Mesenchymal stem cell (in vitro differentiated cells and primary cell): Measurements from ENCODE around the gene GLTPD2.

Source experiments
- DNase-seq: peaks from one replicate; pipeline ENCODE4 v3.0.0-alpha.2; 2013
- H2AFZ ChIP-seq: one replicate; pipeline ENCODE4 v1.6.1; 2013; ENCODE audit warnings: low read depth, mild to moderate bottlenecking, control low read depth, inconsistent platforms, low read length, moderate library complexity
- H2AK5ac ChIP-seq: 2 replicates; pipeline ENCODE4 v1.6.1; 2013; ENCODE audit warnings: low read length, moderate library complexity, mild to moderate bottlenecking, inconsistent platforms; ENCODE audit not compliant: severe bottlenecking
- H2BK120ac ChIP-seq: one replicate; pipeline ENCODE4 v1.6.1; 2013; ENCODE audit warnings: low read depth, mild to moderate bottlenecking, inconsistent platforms, low read length, moderate library complexity
- H2BK12ac ChIP-seq, 2 experiments: one replicate each; pipeline ENCODE4 v1.6.1; 2013; ENCODE audit warnings: inconsistent platforms in 2 of 2, low read length in 2 of 2, mild to moderate bottlenecking in 2 of 2, moderate library complexity in 2 of 2, control low read depth in 1 of 2
- H2BK15ac ChIP-seq: one replicate; pipeline ENCODE4 v1.6.1; 2013; ENCODE audit warnings: mild to moderate bottlenecking, low read depth, inconsistent platforms; ENCODE audit not compliant: poor library complexity, severe bottlenecking
- H2BK5ac ChIP-seq: 2 replicates; pipeline ENCODE4 v1.6.1; 2013; ENCODE audit warnings: low read depth, mild to moderate bottlenecking, low read length, control low read depth, inconsistent platforms; ENCODE audit not compliant: poor library complexity, severe bottlenecking
- H3K14ac ChIP-seq, 2 experiments: one replicate each; pipeline ENCODE4 v1.6.1; 2013; ENCODE audit warnings: inconsistent platforms in 2 of 2, low read length in 2 of 2, control low read depth in 1 of 2, mild to moderate bottlenecking in 1 of 2, moderate library complexity in 1 of 2
- H3K18ac ChIP-seq, 2 experiments: one replicate each; pipeline ENCODE4 v1.6.1; 2013; ENCODE audit warnings: inconsistent platforms in 2 of 2, low read length in 2 of 2, control low read depth in 1 of 2, low read depth in 1 of 2, mild to moderate bottlenecking in 1 of 2
- H3K23ac ChIP-seq, 2 experiments: one replicate each; pipeline ENCODE4 v1.6.1; 2013; ENCODE audit warnings: inconsistent platforms in 2 of 2, low read length in 2 of 2, mild to moderate bottlenecking in 2 of 2, moderate library complexity in 2 of 2, control low read depth in 1 of 2
- H3K27ac ChIP-seq: 2 replicates; pipeline ENCODE4 v1.5.1; 2013; ENCODE audit warnings: mild to moderate bottlenecking, moderate library complexity, low read length, control low read depth, inconsistent platforms; ENCODE audit not compliant: poor library complexity, severe bottlenecking
- H3K27me3 ChIP-seq, 2 experiments: 2 replicates each; pipeline versions ENCODE4 v1.6.1 to v1.7.0; 2013; ENCODE audit warnings: low read length in 2 of 2, mild to moderate bottlenecking in 2 of 2, moderate library complexity in 2 of 2, control low read depth in 1 of 2, inconsistent platforms in 1 of 2; ENCODE audit not compliant: control insufficient read depth in 1 of 2, insufficient read depth in 1 of 2
- H3K36me3 ChIP-seq, 2 experiments: 2 replicates each; pipeline versions ENCODE4 v1.6.1 to v1.7.0; 2013; ENCODE audit warnings: low read length in 2 of 2, control low read depth in 1 of 2, inconsistent platforms in 1 of 2, low read depth in 1 of 2, mild to moderate bottlenecking in 1 of 2; ENCODE audit not compliant: insufficient read depth in 2 of 2, control insufficient read depth in 1 of 2
- H3K4ac ChIP-seq, 2 experiments: one replicate each; pipeline ENCODE4 v1.6.1; 2013; ENCODE audit warnings: inconsistent platforms in 2 of 2, low read length in 2 of 2, mild to moderate bottlenecking in 2 of 2, moderate library complexity in 2 of 2, control low read depth in 1 of 2, low read depth in 1 of 2
- H3K4me1 ChIP-seq: 2 replicates; pipeline ENCODE4 v1.6.1; 2013; ENCODE audit warnings: low read depth, low read length, control low read depth; ENCODE audit not compliant: control insufficient read depth, insufficient read depth
- H3K4me2 ChIP-seq: 2 replicates; pipeline ENCODE4 v1.6.1; 2013; ENCODE audit warnings: low read length, mild to moderate bottlenecking, inconsistent platforms; ENCODE audit not compliant: poor library complexity, severe bottlenecking
- H3K4me3 ChIP-seq, 2 experiments: 2 replicates each; pipeline versions ENCODE4 v1.5.1 to v1.7.0; 2013; ENCODE audit warnings: low read length in 2 of 2, mild to moderate bottlenecking in 2 of 2, control low read depth in 1 of 2, low read depth in 1 of 2; ENCODE audit not compliant: insufficient read depth in 1 of 2
- H3K79me1 ChIP-seq: replicated peaks from 2 replicates; pipeline ENCODE4 v1.6.1; 2013; ENCODE audit warnings: mild to moderate bottlenecking, control low read depth, low read length, inconsistent platforms; ENCODE audit not compliant: poor library complexity, severe bottlenecking
- H3K9ac ChIP-seq: 2 replicates; pipeline ENCODE4 v1.7.0; 2013; ENCODE audit warnings: mild to moderate bottlenecking, low read length, moderate library complexity
- H3K9me3 ChIP-seq: 2 replicates; pipeline ENCODE4 v1.7.0; 2013; ENCODE audit warnings: mild to moderate bottlenecking, low read length; ENCODE audit not compliant: control insufficient read depth
- H4K8ac ChIP-seq: one replicate; pipeline ENCODE4 v1.6.1; 2013; ENCODE audit warnings: inconsistent platforms, mild to moderate bottlenecking, low read length, moderate library complexity
- H4K91ac ChIP-seq: one replicate; pipeline ENCODE4 v1.6.1; 2013; ENCODE audit warnings: mild to moderate bottlenecking, low read length, inconsistent platforms
- WGBS: methylation state at CpG from one replicate; pipeline ENCODE4 v1.1.7; 2013; ENCODE audit warnings: mixed read lengths; 5-methylcytosine and 5-hydroxymethylcytosine counted together

The GLTPD2 gene

GRCh38 chr17:4759776-4760236, 29.0 kb upstream of the GLTPD2 start:
- no peak overlapping the region for H4K91ac ChIP-seq
- 95% methylated on average over 10 of the region's 10 CpGs for WGBS
- DNase-seq, result no peak
- no peak overlapping the region for H3K9ac ChIP-seq
- H2BK120ac ChIP-seq, result no peak overlapping the region
- no peak overlapping the region for H2AFZ ChIP-seq
- no peaks in the 10 kb centered on the region for H3K4me1 ChIP-seq
- no peaks in the 10 kb centered on the region for H3K36me3 ChIP-seq
- no peaks in the 10 kb centered on the region for H3K79me1 ChIP-seq
- no peak overlapping the region for H3K14ac ChIP-seq
- no peak overlapping the region for H3K27ac ChIP-seq
- peaks cover 20 to 48% of the 10 kb centered on the region in 2 experiments for H3K27me3 ChIP-seq
- H4K8ac ChIP-seq, result no peak overlapping the region
- no peak overlapping the region for H3K4ac ChIP-seq
- no peak overlapping the region for H2BK12ac ChIP-seq
- no peak overlapping the region for H2AK5ac ChIP-seq
- no peak overlapping the region for H3K4me2 ChIP-seq
- no peak overlapping the region for H2BK5ac ChIP-seq
- H3K9me3 ChIP-seq, result no peaks in the 10 kb centered on the region
- no peak overlapping the region for H3K23ac ChIP-seq
- no peak overlapping the region for H3K18ac ChIP-seq
- no peak overlapping the region for H3K4me3 ChIP-seq
- H2BK15ac ChIP-seq, result no peak overlapping the region

GRCh38 chr17:4764595-4764994, 24.2 kb upstream of the GLTPD2 start:
- H3K14ac ChIP-seq, result no peak overlapping the region
- H2BK12ac ChIP-seq, result no peak overlapping the region
- no peaks in the 10 kb centered on the region for H3K9me3 ChIP-seq
- H3K27me3 ChIP-seq, result peaks cover 5 to 14% of the 10 kb centered on the region in 2 experiments
- H3K4me1 ChIP-seq, result no peaks in the 10 kb centered on the region
- no peak for DNase-seq
- no peak overlapping the region for H4K91ac ChIP-seq
- no peak overlapping the region for H2BK15ac ChIP-seq
- no peak overlapping the region for H2AK5ac ChIP-seq
- no peak overlapping the region for H2BK120ac ChIP-seq
- no peak overlapping the region for H2AFZ ChIP-seq
- H3K18ac ChIP-seq, result no peak overlapping the region
- no peaks in the 10 kb centered on the region for H3K36me3 ChIP-seq
- H2BK5ac ChIP-seq, result no peak overlapping the region
- H3K4ac ChIP-seq, result no peak overlapping the region
- 82% methylated on average over 3 of the region's 3 CpGs for WGBS
- no peak overlapping the region for H3K4me3 ChIP-seq
- no peak overlapping the region for H3K9ac ChIP-seq
- no peak overlapping the region for H3K4me2 ChIP-seq
- H4K8ac ChIP-seq, result no peak overlapping the region
- H3K27ac ChIP-seq, result no peak overlapping the region
- no peaks in the 10 kb centered on the region for H3K79me1 ChIP-seq
- H3K23ac ChIP-seq, result no peak overlapping the region

GRCh38 chr17:4766201-4766600, 22.6 kb upstream of the GLTPD2 start:
- no peak overlapping the region for H4K91ac ChIP-seq
- no peak overlapping the region for H2BK120ac ChIP-seq
- no peak overlapping the region for H4K8ac ChIP-seq
- no peaks in the 10 kb centered on the region for H3K4me1 ChIP-seq
- no peak overlapping the region for H3K23ac ChIP-seq
- H3K79me1 ChIP-seq, result no peaks in the 10 kb centered on the region
- no peak overlapping the region for H2BK12ac ChIP-seq
- no peaks in the 10 kb centered on the region for H3K36me3 ChIP-seq
- H3K14ac ChIP-seq, result no peak overlapping the region
- H3K27ac ChIP-seq, result no peak overlapping the region
- H3K4me3 ChIP-seq, result no peak overlapping the region
- H2BK5ac ChIP-seq, result no peak overlapping the region
- no peak overlapping the region for H3K4ac ChIP-seq
- 83% methylated on average over 2 of the region's 3 CpGs for WGBS
- H3K9me3 ChIP-seq, result no peaks in the 10 kb centered on the region
- no peak overlapping the region for H3K9ac ChIP-seq
- H3K18ac ChIP-seq, result no peak overlapping the region
- no peak overlapping the region for H3K4me2 ChIP-seq
- DNase-seq, result no peak
- H2AFZ ChIP-seq, result no peak overlapping the region
- H2AK5ac ChIP-seq, result no peak overlapping the region
- H3K27me3 ChIP-seq, result peaks cover 9 to 15% of the 10 kb centered on the region in 2 experiments
- no peak overlapping the region for H2BK15ac ChIP-seq

- Histone ChIP-seq H3K14ac (no peak overlapping the region), H2BK15ac (no peak overlapping the region), H2AFZ (no peak overlapping the region), H3K36me3 (no peaks in the 10 kb centered on the region), H2BK12ac (no peak overlapping the region), H3K9ac (no peak overlapping the region), H3K23ac (no peak overlapping the region), H2AK5ac (no peak overlapping the region), H3K79me1 (no peaks in the 10 kb centered on the region), H3K27me3 (peaks cover 14 to 20% of the 10 kb centered on the region in 2 experiments), H3K9me3 (no peaks in the 10 kb centered on the region), H3K4ac (no peak overlapping the region), H2BK5ac (no peak overlapping the region), H2BK120ac (no peak overlapping the region), H3K27ac (no peak overlapping the region), H3K4me2 (no peak overlapping the region), H3K18ac (no peak overlapping the region), H4K8ac (no peak overlapping the region), H3K4me3 (no peak overlapping the region), H4K91ac (no peak overlapping the region), H3K4me1 (no peaks in the 10 kb centered on the region)
- no peak for DNase-seq
- 98% methylated on average over 9 of the region's 9 CpGs for WGBS
These were observed 22.0 kb upstream of the GLTPD2 start for GRCh38 chr17:4766723-4767122.
